Naive B cell (primary cell): ENCODE data around the gene RASL11A. TPM values are rescaled to one million over a fixed set of nuclear protein-coding genes. Genes with fewer than 3 reads are reported as not detected.

Experiments used
- ATAC-seq, 2 donors: fragments of 150-1000 bp; cut with Tn5 transposase; 2 replicates each; pipeline ENCODE4 v1.10.0; 2021; ENCODE audit warnings: low read depth in 2 of 2, mild to moderate bottlenecking in 2 of 2, moderate library complexity in 2 of 2
- DNase-seq: peaks from one replicate; pipeline ENCODE4 v3.0.0; 2022
- H3K27ac Mint-ChIP-seq, 6 donors: one replicate each; pipeline ENCODE4 v1.8.0; 2020 to 2022; ENCODE audit warnings: mild to moderate bottlenecking in 6 of 6, mixed read lengths in 6 of 6, moderate library complexity in 5 of 6, inconsistent platforms in 2 of 6
- H3K27me3 Mint-ChIP-seq, 3 donors: one replicate each; pipeline ENCODE4 v1.8.0; 2021 to 2022; ENCODE audit warnings: mixed read lengths in 3 of 3, mild to moderate bottlenecking in 1 of 3
- H3K36me3 Mint-ChIP-seq, 2 donors: one replicate each; pipeline ENCODE4 v1.8.0; 2020 to 2022; ENCODE audit warnings: mixed read lengths in 2 of 2, inconsistent platforms in 1 of 2, mild to moderate bottlenecking in 1 of 2
- H3K4me1 Mint-ChIP-seq, 3 donors: one replicate each; pipeline ENCODE4 v1.8.0; 2020 to 2022; ENCODE audit warnings: mixed read lengths in 3 of 3, inconsistent platforms in 1 of 3, mild to moderate bottlenecking in 1 of 3, moderate library complexity in 1 of 3
- H3K4me3 Mint-ChIP-seq, 8 donors: one replicate each; pipeline ENCODE4 v1.8.0; 2020 to 2022; ENCODE audit warnings: mild to moderate bottlenecking in 8 of 8, mixed read lengths in 8 of 8, moderate library complexity in 8 of 8, inconsistent platforms in 2 of 8
- H3K9me3 Mint-ChIP-seq, 7 donors: one replicate each; pipeline ENCODE4 v1.8.0; 2020 to 2022; ENCODE audit warnings: mixed read lengths in 7 of 7, mild to moderate bottlenecking in 5 of 7, inconsistent platforms in 2 of 7, moderate library complexity in 1 of 7
- polyA plus RNA-seq, 6 donors: library from polyadenylated mRNA; unstranded; fragments of 300-500 nt; fragmentation: Illumina TruSeq; gene quantifications; one replicate each; pipeline ENCODE4 v1.2.3, GENCODE V29; 2021; ENCODE audit warnings: low read depth in 6 of 6

Gene RASL11A
- polyA plus RNA-seq, 6 donors from 2014 or later: 1.2 to 15.9 (median 9.5) TPM; not detected in 1

DNA sequence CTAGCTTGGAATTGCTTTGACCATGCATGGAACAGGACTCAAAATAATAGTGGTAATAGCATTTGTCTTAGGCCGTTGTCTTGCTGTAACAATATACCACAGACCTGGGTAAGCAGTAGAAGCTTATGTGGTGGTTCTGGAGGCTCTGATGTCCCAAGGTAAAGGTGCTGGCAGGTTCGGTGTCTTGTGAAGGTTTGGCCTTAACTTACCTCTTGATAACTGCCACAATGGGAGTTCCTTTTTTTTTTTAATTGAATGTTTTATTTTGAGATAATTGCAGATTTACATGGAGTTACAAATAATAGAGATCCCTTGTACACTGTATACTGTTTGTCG is 13.4 kb upstream of the RASL11A start:
- Mint-ChIP-seq H3K4me1 (peaks cover 55 to 69% (median 61%) of the 10 kb centered on the region in 3 donors), H3K27ac (peak overlapping the region in 2 of 6 donors; percentile 4 to 58), H3K9me3 (no peaks in the 10 kb centered on the region), H3K4me3 (peak overlapping the region in 1 of 8 donors; percentile 21), H3K27me3 (no peaks in the 10 kb centered on the region), H3K36me3 (peaks cover 15% of the 10 kb centered on the region in 2 donors)
- DNase-seq: no peak
- ATAC-seq: no peak

DNA sequence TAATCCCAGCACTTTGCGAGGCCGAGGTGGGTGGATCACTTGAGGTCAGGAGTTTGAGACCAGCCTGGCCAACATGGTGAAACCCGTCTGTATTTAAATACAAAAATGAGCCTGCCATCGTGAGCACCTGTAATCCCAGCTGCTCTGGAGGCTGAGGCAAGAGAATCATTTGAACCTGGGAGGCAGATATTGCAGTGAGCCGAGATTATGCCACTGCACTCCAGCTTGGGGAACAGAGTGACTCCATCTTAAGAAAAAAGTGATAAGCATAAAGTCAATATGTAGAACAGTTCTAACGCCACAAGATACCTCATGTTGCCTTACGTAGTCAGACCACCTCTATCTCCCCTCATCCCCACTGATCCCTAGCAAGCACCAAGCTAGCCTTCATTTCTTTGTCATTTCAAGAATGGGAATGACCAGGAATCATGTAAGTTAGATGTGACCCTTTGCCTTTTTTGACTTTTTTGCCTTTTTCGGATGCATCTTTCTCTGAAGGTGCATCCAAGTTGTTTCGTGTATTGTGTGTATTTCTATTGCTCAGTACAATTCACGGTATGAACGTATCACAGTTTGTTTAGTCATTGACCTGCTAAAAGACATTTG is 12.9 kb upstream of the RASL11A start:
- H3K27ac Mint-ChIP-seq: peak overlapping the region in 3 of 6 donors; percentile 4 to 58 (median 35)
- no peaks in the 10 kb centered on the region for H3K9me3 Mint-ChIP-seq
- ATAC-seq (no peak), DNase-seq (no peak)
- H3K4me1 Mint-ChIP-seq: peaks cover 55 to 71% (median 65%) of the 10 kb centered on the region in 3 donors
- no peaks in the 10 kb centered on the region for H3K27me3 Mint-ChIP-seq
- H3K36me3 Mint-ChIP-seq: peaks cover 15% of the 10 kb centered on the region in 2 donors
- peak overlapping the region in 1 of 8 donors; percentile 21 for H3K4me3 Mint-ChIP-seq

DNA sequence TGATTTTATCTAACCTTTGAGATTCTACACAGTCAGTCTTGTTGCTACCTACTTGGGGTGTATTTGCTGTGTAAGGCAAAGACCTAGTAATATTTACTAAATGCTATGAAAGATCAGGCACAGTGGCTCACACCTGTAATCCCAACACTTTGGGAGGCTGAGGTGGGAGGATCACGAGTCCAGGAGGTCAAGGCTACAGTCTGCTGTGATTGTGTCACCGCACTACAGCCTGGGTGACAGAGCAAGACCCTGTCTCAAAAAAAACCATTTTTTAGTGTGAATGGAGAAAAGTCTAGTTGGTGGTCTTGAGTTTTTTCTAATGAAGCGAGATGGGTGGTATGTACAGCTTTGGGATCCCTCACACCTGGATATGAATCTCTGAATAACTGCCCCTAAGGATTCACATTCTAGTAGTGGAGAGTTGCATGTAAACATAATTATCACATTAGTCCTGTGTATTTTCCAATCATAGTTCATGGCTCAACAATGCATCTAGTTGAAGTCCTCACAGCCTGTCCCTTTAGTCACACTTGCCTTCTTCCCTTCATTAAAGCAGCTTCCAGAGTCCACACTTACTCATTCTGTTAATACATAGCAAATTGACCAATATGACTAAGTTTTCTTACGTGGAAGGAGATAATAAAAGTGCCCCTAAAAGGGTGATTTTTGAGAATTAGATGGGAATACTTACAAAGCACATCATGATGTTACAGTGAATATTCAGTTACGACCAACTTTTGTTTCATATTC is 11.8 kb upstream of the RASL11A start:
- Mint-ChIP-seq H3K4me1 (peaks cover 46 to 63% (median 59%) of the 10 kb centered on the region in 3 donors), H3K4me3 (no peak overlapping the region), H3K27ac (peak overlapping the region in 4 of 6 donors; percentile 9 to 77 (median 58)), H3K36me3 (peaks cover 10 to 11% of the 10 kb centered on the region in 2 donors), H3K9me3 (no peaks in the 10 kb centered on the region), H3K27me3 (no peaks in the 10 kb centered on the region)
- ATAC-seq (no peak), DNase-seq (no peak)

DNA sequence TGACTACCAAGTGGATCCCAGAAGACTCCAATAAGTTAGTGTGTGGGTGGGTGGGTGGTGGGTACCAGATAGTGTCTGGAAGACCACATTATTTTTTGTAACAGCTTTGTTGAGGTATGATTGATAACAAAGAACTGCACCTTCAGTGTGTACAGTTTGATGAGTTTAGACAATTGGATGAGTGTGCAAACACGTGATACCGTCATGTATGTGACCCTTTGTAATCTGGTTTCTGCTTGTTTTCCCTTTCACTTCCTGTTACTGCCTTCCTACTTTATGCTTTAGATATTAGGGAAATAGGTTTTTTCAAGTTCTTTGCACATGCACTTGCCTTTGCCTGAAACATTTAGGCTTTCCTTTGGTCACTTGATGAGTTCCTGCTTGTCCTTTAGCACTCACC is 10.8 kb upstream of the RASL11A start:
- Mint-ChIP-seq H3K4me3 (peak overlapping the region in 4 of 8 donors; percentile 15 to 67 (median 46)), H3K9me3 (no peaks in the 10 kb centered on the region), H3K27me3 (no peaks in the 10 kb centered on the region), H3K4me1 (peaks cover 43 to 59% (median 58%) of the 10 kb centered on the region in 3 donors), H3K27ac (peak overlapping the region; percentile 42 to 96 (median 74)), H3K36me3 (peaks cover 3 to 7% of the 10 kb centered on the region in 2 donors)
- ATAC-seq (peak; percentile 92 to 93), DNase-seq (peak; percentile 44)

DNA sequence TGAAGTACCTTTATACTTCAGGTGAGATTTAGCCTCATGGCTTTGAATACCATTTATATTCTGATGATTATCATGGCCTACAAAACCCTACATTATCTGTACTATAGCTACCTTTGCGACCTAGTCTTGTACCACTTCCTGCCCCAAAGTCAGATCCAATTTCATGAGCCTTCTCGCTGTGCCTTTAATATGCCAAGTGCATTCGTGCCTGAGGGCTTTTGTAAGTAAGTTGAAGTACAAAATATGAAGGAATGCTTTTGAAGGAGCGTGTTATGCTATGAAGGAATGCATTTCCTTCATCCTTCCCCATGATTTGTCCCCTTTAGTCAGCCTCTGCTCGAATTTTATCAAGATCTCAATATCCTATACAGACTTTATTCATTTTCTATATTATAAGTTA is 9.2 kb upstream of the RASL11A start:
- Mint-ChIP-seq H3K4me3 (peak overlapping the region in 2 of 8 donors; percentile 1 to 8), H3K27me3 (no peaks in the 10 kb centered on the region), H3K9me3 (no peaks in the 10 kb centered on the region), H3K27ac (peak overlapping the region in 5 of 6 donors; percentile 18 to 81 (median 58)), H3K36me3 (peaks cover 0 to 7% of the 10 kb centered on the region in 2 donors), H3K4me1 (peaks cover 47 to 61% (median 60%) of the 10 kb centered on the region in 3 donors)
- ATAC-seq: no peak
- DNase-seq: no peak

DNA sequence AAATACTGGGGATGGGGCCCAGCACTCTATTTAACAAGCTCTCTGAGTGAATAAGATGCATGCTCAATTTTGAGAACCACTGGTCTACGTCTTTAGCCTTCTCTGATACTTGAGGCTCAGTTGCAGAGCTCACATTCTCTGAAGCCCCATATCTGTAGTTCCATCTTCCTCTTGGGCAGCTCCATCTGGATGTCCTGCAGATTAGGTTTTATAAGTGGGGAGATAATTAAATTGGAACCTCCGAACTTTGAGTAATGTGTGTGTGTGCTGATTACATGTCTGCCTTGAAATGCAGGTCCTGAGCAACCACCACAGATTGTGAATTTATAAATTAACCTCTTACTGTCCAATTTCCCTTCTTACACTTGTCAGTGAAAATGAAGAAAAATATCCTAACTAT is 7.2 kb upstream of the RASL11A start:
- H3K36me3 Mint-ChIP-seq: peaks cover 0 to 7% of the 10 kb centered on the region in 2 donors
- peaks cover 65 to 79% (median 66%) of the 10 kb centered on the region in 3 donors for H3K4me1 Mint-ChIP-seq
- no peaks in the 10 kb centered on the region for H3K27me3 Mint-ChIP-seq
- ATAC-seq (no peak), DNase-seq (no peak)
- H3K4me3 Mint-ChIP-seq: no peak overlapping the region
- H3K9me3 Mint-ChIP-seq: no peaks in the 10 kb centered on the region
- peak overlapping the region in 2 of 6 donors; percentile 28 to 82 for H3K27ac Mint-ChIP-seq

DNA sequence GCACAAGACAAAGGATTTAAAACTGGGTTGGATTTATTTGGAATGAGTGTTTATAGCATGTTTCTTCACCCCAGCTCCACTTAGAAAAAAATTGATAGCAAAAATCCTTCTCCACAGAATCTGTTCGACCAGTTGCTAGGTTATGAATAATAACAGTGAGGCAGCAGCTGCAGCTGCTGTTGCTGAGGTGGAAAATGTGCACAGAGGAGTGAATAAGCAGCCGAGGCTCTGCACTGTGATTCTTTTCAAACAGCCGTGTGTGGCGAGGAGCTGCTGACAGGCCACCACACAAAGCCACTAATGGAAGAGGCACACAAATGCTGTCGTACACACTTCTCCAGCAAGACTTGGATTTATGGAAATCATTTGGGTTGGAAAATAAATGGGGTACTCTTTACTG is 6.4 kb upstream of the RASL11A start:
- peak overlapping the region in 1 of 8 donors; percentile 36 for H3K4me3 Mint-ChIP-seq
- H3K4me1 Mint-ChIP-seq: peaks cover 59 to 72% (median 60%) of the 10 kb centered on the region in 3 donors
- ATAC-seq: no peak

DNA sequence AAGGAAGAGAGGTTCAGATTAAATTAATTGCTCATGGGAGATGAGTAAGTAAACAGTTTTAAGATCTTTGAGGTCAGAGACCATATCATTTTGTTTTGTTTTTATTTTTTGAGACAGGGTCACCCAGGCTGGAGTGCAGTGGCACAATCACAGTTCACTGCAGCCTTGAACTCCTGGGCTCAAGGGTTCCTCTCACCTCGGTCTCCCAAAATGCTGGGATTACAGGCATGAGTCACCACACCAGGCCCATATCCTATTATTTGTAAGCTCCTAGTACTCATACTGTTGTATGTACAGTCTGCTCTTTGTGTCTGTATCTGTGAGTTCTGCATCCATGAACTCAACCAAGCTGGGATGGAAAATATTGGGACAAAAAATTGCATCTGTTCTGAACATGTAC is 6.0 kb upstream of the RASL11A start:
- ATAC-seq (no peak), DNase-seq (no peak)
- Mint-ChIP-seq H3K27me3 (no peaks in the 10 kb centered on the region), H3K4me1 (peaks cover 56 to 67% (median 57%) of the 10 kb centered on the region in 3 donors), H3K9me3 (no peaks in the 10 kb centered on the region), H3K27ac (peak overlapping the region in 5 of 6 donors; percentile 13 to 75 (median 39)), H3K36me3 (no peaks in the 10 kb centered on the region), H3K4me3 (no peak overlapping the region)

More for the DNA sequence above, 6.4 kb upstream of the RASL11A start:
- Mint-ChIP-seq H3K9me3 (no peaks in the 10 kb centered on the region), H3K36me3 (peaks cover 0 to under 1% of the 10 kb centered on the region in 2 donors), H3K27me3 (no peaks in the 10 kb centered on the region), H3K27ac (peak overlapping the region in 4 of 6 donors; percentile 15 to 75 (median 52))
- no peak for DNase-seq

DNA sequence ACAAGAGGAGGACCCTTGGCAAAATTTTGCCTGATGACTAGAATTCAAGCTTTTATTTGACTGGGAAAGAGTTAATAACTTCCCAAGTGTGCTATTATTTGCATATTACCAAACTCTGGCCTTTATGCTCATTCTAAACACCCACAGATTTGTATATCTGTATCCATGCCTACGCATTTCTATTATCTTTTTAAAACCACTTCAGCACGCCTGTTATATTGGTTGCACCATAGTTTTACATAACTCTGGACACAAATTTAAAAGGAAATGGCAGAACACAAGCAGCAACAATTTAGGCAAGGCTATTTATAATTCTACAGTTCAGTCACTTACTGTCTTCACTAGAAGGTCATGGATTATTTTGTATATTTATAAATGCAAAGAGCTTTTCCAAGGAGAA is 3.7 kb upstream of the RASL11A start:
- H3K27me3 Mint-ChIP-seq: peaks cover 0 to 4% (median 0%) of the 10 kb centered on the region in 3 donors
- H3K27ac Mint-ChIP-seq: peak overlapping the region in 2 of 6 donors; percentile 70 to 74
- peak overlapping the region in 2 of 8 donors; percentile 15 to 67 for H3K4me3 Mint-ChIP-seq
- H3K4me1 Mint-ChIP-seq: peaks cover 47 to 62% (median 49%) of the 10 kb centered on the region in 3 donors
- ATAC-seq: no peak
- H3K36me3 Mint-ChIP-seq: no peaks in the 10 kb centered on the region
- no peaks in the 10 kb centered on the region for H3K9me3 Mint-ChIP-seq
- DNase-seq: no peak

DNA sequence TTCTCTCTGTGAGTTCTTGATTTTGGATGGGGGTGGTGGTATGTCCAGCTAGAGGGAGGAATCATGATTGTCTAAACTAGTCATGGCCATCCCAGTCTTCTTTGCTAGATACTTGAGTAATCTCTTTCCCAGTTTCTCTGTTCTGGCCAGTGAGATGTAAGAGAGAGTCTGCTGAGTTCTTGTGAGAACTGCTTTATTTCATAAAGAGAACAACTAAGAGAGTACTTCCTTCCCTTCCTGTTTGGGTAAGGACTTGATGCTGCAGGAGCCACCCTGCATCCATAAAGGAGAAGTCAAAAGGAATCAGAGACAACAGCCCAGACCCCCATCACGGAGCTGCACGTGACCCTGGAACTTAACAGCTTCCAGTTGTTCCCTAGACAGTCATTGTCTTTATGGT is 3.0 kb upstream of the RASL11A start:
- H3K4me3 Mint-ChIP-seq: peak overlapping the region in 2 of 8 donors; percentile 1 to 67
- ATAC-seq: no peak
- H3K4me1 Mint-ChIP-seq: peaks cover 43 to 60% (median 44%) of the 10 kb centered on the region in 3 donors
- H3K36me3 Mint-ChIP-seq: no peaks in the 10 kb centered on the region
- no peaks in the 10 kb centered on the region for H3K9me3 Mint-ChIP-seq
- DNase-seq: no peak
- H3K27me3 Mint-ChIP-seq: peaks cover 0 to 4% (median 0%) of the 10 kb centered on the region in 3 donors
- peak overlapping the region in 2 of 6 donors; percentile 56 to 70 for H3K27ac Mint-ChIP-seq

DNA sequence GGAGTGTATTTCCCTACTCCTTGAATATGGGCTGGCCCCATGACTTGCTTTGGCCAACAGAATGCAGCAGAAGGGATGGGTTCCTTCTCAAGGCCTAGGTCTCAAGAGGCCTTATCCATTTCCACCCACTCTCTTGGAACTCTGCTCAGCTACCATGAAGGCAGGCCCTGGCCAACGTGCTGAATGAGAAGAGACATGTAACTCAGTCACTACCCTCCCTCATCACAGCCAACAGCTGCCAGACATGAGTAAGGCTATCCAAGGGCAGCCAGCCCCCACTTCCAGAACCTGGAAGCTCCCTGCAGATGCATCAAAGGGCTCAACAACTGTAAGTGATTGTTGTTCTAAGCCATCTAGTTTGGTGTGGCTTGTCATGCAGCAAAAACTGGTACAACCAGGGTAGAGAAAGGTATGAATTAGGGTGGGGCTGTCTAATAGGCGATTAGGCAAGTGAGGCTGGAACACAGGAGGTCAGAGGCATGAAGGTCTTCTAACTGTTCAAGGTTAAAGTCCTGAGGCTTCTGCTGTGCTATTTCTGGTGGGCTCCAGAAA is 1.4 kb upstream of the RASL11A start:
- H3K4me1 Mint-ChIP-seq: peaks cover 38 to 50% (median 40%) of the 10 kb centered on the region in 3 donors
- no peaks in the 10 kb centered on the region for H3K9me3 Mint-ChIP-seq
- no peak overlapping the region for H3K27ac Mint-ChIP-seq
- H3K36me3 Mint-ChIP-seq: no peaks in the 10 kb centered on the region
- DNase-seq: no peak
- ATAC-seq: no peak
- peak overlapping the region in 5 of 8 donors; percentile 79 to 96 (median 93) for H3K4me3 Mint-ChIP-seq
- H3K27me3 Mint-ChIP-seq: peaks cover 0 to 4% (median 4%) of the 10 kb centered on the region in 3 donors

DNA sequence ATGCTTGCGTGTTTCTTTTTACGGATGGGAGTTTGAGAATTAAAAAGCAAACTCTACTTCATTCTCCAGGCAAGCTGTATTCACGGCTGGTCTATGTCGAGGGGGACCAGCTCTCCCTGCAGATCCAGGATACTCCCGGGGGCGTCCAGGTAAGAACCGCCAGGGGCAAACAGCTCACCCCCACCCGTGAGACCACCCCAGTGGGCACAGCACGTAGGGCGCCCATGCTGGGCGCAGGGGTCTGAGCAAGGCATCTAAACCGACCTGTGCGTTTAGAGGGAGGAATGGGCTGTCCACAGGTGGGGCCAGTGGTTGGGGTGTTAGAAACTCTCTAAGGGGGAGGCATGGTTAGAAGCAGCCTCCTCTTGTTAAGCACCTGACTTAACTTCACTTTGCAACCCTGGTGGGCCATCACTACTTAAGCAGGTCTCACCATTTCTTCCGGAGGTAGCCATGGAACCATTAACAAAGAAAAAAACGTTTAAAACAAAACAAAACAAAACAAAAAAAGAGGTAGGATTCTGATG is 1.0 kb downstream of the RASL11A start:
- no peaks in the 10 kb centered on the region for H3K36me3 Mint-ChIP-seq
- ATAC-seq: no peak
- H3K9me3 Mint-ChIP-seq: no peaks in the 10 kb centered on the region
- no peak for DNase-seq
- H3K27me3 Mint-ChIP-seq: peaks cover 0 to 7% (median 4%) of the 10 kb centered on the region in 3 donors
- H3K4me3 Mint-ChIP-seq: peak overlapping the region; percentile 85 to 96 (median 94)
- peak overlapping the region in 3 of 6 donors; percentile 75 to 92 (median 82) for H3K27ac Mint-ChIP-seq
- H3K4me1 Mint-ChIP-seq: peaks cover 29 to 39% (median 29%) of the 10 kb centered on the region in 3 donors
